Measurements from ENCODE around the gene TMEM40. TPM values are rescaled to one million over a fixed set of nuclear protein-coding genes. Genes with fewer than 3 reads are reported as not detected.

The TMEM40 gene
- total RNA-seq, 3 donors from 2014 or later: 0.33 to 1.8 TPM; not detected in 1

- no peak for DNase-seq (ENCODE audit: low spot score in 2 of 2)
- Histone ChIP-seq H3K4me3 (no peak overlapping the region), H3K27ac (no peak overlapping the region), H3K4me1 (no peaks in the 10 kb centered on the region), H3K9me3 (no peaks in the 10 kb centered on the region), H3K36me3 (no peaks in the 10 kb centered on the region), H3K27me3 (no peaks in the 10 kb centered on the region)
- TF ChIP-seq POLR2A (IDR thresholded peaks at IDR 0.05) (no peak), POLR2AphosphoS5 (IDR thresholded peaks at IDR 0.05) (no peak)
- TF ChIP-seq, protein P1, sequence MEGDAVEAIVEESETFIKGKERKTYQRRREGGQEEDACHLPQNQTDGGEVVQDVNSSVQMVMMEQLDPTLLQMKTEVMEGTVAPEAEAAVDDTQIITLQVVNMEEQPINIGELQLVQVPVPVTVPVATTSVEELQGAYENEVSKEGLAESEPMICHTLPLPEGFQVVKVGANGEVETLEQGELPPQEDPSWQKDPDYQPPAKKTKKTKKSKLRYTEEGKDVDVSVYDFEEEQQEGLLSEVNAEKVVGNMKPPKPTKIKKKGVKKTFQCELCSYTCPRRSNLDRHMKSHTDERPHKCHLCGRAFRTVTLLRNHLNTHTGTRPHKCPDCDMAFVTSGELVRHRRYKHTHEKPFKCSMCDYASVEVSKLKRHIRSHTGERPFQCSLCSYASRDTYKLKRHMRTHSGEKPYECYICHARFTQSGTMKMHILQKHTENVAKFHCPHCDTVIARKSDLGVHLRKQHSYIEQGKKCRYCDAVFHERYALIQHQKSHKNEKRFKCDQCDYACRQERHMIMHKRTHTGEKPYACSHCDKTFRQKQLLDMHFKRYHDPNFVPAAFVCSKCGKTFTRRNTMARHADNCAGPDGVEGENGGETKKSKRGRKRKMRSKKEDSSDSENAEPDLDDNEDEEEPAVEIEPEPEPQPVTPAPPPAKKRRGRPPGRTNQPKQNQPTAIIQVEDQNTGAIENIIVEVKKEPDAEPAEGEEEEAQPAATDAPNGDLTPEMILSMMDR (IDR thresholded peaks at IDR 0.05): no peak
- intact Hi-C loops (cut with DNase I; ENCODE audit: low total_unique reads): no loop called here
These were observed 17.9 kb downstream of the TMEM40 start for GRCh38 chr3:12741209-12741608.

- TF ChIP-seq, protein P1 (IDR thresholded peaks at IDR 0.05): no peak
- intact Hi-C loops (cut with DNase I; ENCODE audit: low total_unique reads): no loop called here
- Histone ChIP-seq H3K27ac (no peak overlapping the region), H3K4me1 (no peaks in the 10 kb centered on the region), H3K27me3 (no peaks in the 10 kb centered on the region), H3K9me3 (no peaks in the 10 kb centered on the region), H3K4me3 (no peak overlapping the region), H3K36me3 (no peaks in the 10 kb centered on the region)
- no peak for DNase-seq (ENCODE audit: low spot score in 2 of 2)
These were observed 21.2 kb downstream of the TMEM40 start for GRCh38 chr3:12737833-12738232.

GRCh38 chr3:12737319-12737718 lies 21.7 kb downstream of the TMEM40 start:
- intact Hi-C loops (cut with DNase I; ENCODE audit: low total_unique reads): no loop called here
- no peak for TF ChIP-seq POLR2A (IDR thresholded peaks at IDR 0.05)
- TF ChIP-seq, protein P1 (IDR thresholded peaks at IDR 0.05): no peak
- TF ChIP-seq POLR2AphosphoS5 (IDR thresholded peaks at IDR 0.05): no peak

GRCh38 chr3:12734960-12735359 lies 24.1 kb downstream of the TMEM40 start:
- Histone ChIP-seq H3K36me3 (no peaks in the 10 kb centered on the region), H3K27me3 (no peaks in the 10 kb centered on the region), H3K27ac (no peak overlapping the region), H3K4me3 (no peak overlapping the region), H3K4me1 (no peaks in the 10 kb centered on the region), H3K9me3 (no peaks in the 10 kb centered on the region)
- TF ChIP-seq POLR2A (IDR thresholded peaks at IDR 0.05): no peak
- TF ChIP-seq POLR2AphosphoS5 (IDR thresholded peaks at IDR 0.05): no peak
- TF ChIP-seq, protein P1 (IDR thresholded peaks at IDR 0.05): no peak
- no peak for DNase-seq (ENCODE audit: low spot score in 2 of 2)
- intact Hi-C loops (cut with DNase I; ENCODE audit: low total_unique reads): no loop called here

More at GRCh38 chr3:12737319-12737718, 21.7 kb downstream of the TMEM40 start:
- no peaks in the 10 kb centered on the region for H3K27me3 ChIP-seq
- H3K27ac ChIP-seq: no peak overlapping the region
- no peaks in the 10 kb centered on the region for H3K4me1 ChIP-seq
- H3K9me3 ChIP-seq: no peaks in the 10 kb centered on the region
- H3K36me3 ChIP-seq: no peaks in the 10 kb centered on the region
- no peak for DNase-seq (ENCODE audit: low spot score in 2 of 2)
- H3K4me3 ChIP-seq: no peak overlapping the region

GRCh38 chr3:12733566-12733965 lies 25.5 kb downstream of the TMEM40 start:
- no peaks in the 10 kb centered on the region for H3K27me3 ChIP-seq
- no peaks in the 10 kb centered on the region for H3K9me3 ChIP-seq
- H3K4me1 ChIP-seq: no peaks in the 10 kb centered on the region
- TF ChIP-seq POLR2AphosphoS5 (IDR thresholded peaks at IDR 0.05) (no peak), POLR2A (IDR thresholded peaks at IDR 0.05) (no peak)
- TF ChIP-seq, protein P1 (IDR thresholded peaks at IDR 0.05): no peak
- DNase-seq (ENCODE audit: low spot score in 2 of 2): no peak
- intact Hi-C loops (cut with DNase I; ENCODE audit: low total_unique reads): no loop called here
- H3K36me3 ChIP-seq: no peaks in the 10 kb centered on the region
- H3K4me3 ChIP-seq: no peak overlapping the region
- no peak overlapping the region for H3K27ac ChIP-seq
